ENCODE results near the gene PKNOX2. TPM values are rescaled to one million over a fixed set of nuclear protein-coding genes. Genes with fewer than 3 reads are reported as not detected.

PKNOX2 gene
- total RNA-seq, 1 donor from 2014 or later, result 6.8 TPM

- H3K9me3 ChIP-seq (ENCODE audit: control insufficient read depth in 3 of 3, low read length in 3 of 3), result no peaks in the 10 kb centered on the region
- no peak overlapping the region for H3K27ac ChIP-seq (ENCODE audit: low read depth, low read length)
- peaks cover 60 to 81% (median 67%) of the 10 kb centered on the region in 3 donors for H3K4me1 ChIP-seq (ENCODE audit: control insufficient read depth in 3 of 3, insufficient read depth in 3 of 3, low read length in 3 of 3)
- H3K9ac ChIP-seq (ENCODE audit: low read depth in 1 of 3, low read length in 3 of 3), result peak overlapping the region in 2 of 3 donors; percentile 27 to 66
- H3K27me3 ChIP-seq (ENCODE audit: control insufficient read depth in 3 of 3, insufficient read depth in 3 of 3, low read length in 3 of 3), result no peaks in the 10 kb centered on the region
- H3K36me3 ChIP-seq (ENCODE audit: control insufficient read depth in 3 of 3, insufficient read depth in 3 of 3, low read length in 3 of 3), result peaks cover 0 to 5% (median 5%) of the 10 kb centered on the region in 3 donors
- H3K4me3 ChIP-seq (ENCODE audit: low read length in 3 of 3), result no peak overlapping the region
Measured at GRCh38 chr11:125428486-125429173, 264.1 kb downstream of the PKNOX2 start.

DNA sequence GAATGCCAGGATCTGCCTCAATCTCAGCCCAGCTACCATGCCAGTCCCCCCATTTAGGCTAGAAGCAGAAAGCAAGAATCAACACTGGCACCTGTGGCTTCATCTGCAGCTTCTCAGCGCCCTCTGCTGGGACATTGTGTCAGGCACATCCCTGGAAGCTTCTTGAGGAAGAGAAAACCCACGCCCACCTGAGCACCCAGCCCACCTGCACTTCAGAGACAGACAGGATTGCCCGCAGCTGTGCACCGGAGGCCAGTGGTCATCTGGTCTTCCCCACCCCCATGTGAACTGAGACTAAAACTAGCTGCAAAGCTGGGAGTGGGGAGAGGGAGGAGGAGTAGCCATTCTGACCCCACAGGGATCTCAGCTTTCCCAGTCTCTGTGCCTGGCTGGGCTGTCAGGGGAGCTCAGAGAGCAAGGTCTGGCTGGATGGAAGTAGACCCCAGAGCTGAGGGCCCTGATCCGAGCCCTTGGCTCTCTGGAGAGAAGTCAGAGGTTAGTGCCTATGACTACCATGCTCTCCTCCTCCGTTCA is 264.7 kb downstream of the PKNOX2 start:
- Histone ChIP-seq H3K4me3 (ENCODE audit: low read length in 3 of 3) (no peak overlapping the region), H3K27ac (ENCODE audit: low read depth, low read length) (peak overlapping the region; percentile 34), H3K9ac (ENCODE audit: low read depth in 1 of 3, low read length in 3 of 3) (peak overlapping the region in 2 of 3 donors; percentile 27 to 66), H3K27me3 (ENCODE audit: control insufficient read depth in 3 of 3, insufficient read depth in 3 of 3, low read length in 3 of 3) (no peaks in the 10 kb centered on the region), H3K36me3 (ENCODE audit: control insufficient read depth in 3 of 3, insufficient read depth in 3 of 3, low read length in 3 of 3) (peaks cover 0 to 5% (median 5%) of the 10 kb centered on the region in 3 donors), H3K9me3 (ENCODE audit: control insufficient read depth in 3 of 3, low read length in 3 of 3) (no peaks in the 10 kb centered on the region), H3K4me1 (ENCODE audit: control insufficient read depth in 3 of 3, insufficient read depth in 3 of 3, low read length in 3 of 3) (peaks cover 59 to 82% (median 70%) of the 10 kb centered on the region in 3 donors)

DNA sequence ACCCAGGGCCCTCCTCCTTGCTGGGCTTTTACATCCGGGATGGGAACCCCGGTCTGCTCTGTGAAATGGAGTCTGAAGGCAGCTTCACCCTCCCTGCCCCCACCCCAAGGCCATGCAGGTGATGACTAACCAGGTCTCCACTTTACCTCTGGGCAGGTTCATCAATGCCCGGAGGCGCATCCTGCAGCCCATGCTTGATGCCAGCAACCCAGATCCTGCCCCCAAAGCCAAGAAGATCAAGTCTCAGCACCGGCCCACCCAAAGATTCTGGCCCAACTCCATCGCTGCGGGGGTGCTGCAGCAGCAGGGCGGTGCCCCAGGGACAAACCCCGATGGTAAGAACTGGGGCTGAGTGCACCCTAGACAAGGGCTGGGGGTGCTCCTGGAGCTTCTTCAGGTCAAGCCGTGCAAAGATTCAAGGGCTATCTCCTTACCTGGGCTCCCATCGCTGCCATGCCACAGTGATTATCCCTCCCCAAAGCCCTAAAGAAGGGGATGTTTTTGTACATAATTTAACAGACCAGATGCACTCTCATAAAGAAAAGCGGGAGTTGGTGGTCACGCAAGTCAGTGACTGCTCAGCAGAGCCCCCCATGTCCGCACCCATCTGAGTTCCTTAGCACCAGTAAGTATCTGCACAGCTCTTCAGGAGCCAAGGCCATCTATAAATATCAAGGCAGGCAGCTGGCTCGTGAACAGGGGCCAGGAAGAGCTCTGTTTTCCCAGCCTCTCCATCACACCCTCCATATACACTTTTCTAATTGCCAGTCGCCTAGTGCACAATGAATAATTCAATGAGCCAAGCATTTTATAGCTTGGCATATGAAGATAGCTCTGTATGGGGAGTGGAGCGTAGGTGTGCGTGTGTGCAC is 265.5 kb downstream of the PKNOX2 start:
- peaks cover 0 to 5% (median 5%) of the 10 kb centered on the region in 3 donors for H3K36me3 ChIP-seq (ENCODE audit: control insufficient read depth in 3 of 3, insufficient read depth in 3 of 3, low read length in 3 of 3)
- H3K4me1 ChIP-seq (ENCODE audit: control insufficient read depth in 3 of 3, insufficient read depth in 3 of 3, low read length in 3 of 3), result peaks cover 51 to 74% (median 62%) of the 10 kb centered on the region in 3 donors
- H3K9me3 ChIP-seq (ENCODE audit: control insufficient read depth in 3 of 3, low read length in 3 of 3), result no peaks in the 10 kb centered on the region
- no peaks in the 10 kb centered on the region for H3K27me3 ChIP-seq (ENCODE audit: control insufficient read depth in 3 of 3, insufficient read depth in 3 of 3, low read length in 3 of 3)
- peak overlapping the region in 2 of 3 donors; percentile 27 to 41 for H3K4me3 ChIP-seq (ENCODE audit: low read length in 3 of 3)
- H3K27ac ChIP-seq (ENCODE audit: low read depth, low read length), result peak overlapping the region; percentile 34
- H3K9ac ChIP-seq (ENCODE audit: low read depth in 1 of 3, low read length in 3 of 3), result peak overlapping the region in 2 of 3 donors; percentile 3 to 51

DNA sequence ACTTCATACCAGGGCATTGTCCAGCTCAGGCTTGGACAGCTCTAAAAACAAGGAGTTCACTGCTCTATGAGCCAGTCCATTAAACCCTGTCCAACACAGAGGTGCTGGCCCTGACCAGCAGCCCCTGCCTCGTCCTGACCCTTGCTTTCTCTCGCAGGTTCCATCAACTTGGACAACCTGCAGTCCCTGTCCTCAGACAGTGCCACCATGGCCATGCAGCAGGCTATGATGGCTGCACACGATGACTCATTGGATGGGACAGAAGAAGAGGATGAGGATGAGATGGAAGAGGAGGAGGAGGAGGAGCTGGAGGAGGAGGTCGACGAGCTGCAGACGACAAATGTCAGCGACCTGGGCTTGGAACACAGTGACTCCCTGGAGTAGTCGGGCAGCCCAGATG is 266.5 kb downstream of the PKNOX2 start:
- H3K27ac ChIP-seq (ENCODE audit: low read depth, low read length), result no peak overlapping the region
- peaks cover 42 to 65% (median 52%) of the 10 kb centered on the region in 3 donors for H3K4me1 ChIP-seq (ENCODE audit: control insufficient read depth in 3 of 3, insufficient read depth in 3 of 3, low read length in 3 of 3)
- H3K27me3 ChIP-seq (ENCODE audit: control insufficient read depth in 3 of 3, insufficient read depth in 3 of 3, low read length in 3 of 3), result no peaks in the 10 kb centered on the region
- peak overlapping the region in 1 of 3 donors; percentile 40 for H3K9ac ChIP-seq (ENCODE audit: low read depth in 1 of 3, low read length in 3 of 3)
- peaks cover 0 to 5% (median 5%) of the 10 kb centered on the region in 3 donors for H3K36me3 ChIP-seq (ENCODE audit: control insufficient read depth in 3 of 3, insufficient read depth in 3 of 3, low read length in 3 of 3)
- no peaks in the 10 kb centered on the region for H3K9me3 ChIP-seq (ENCODE audit: control insufficient read depth in 3 of 3, low read length in 3 of 3)
- peak overlapping the region in 1 of 3 donors; percentile 13 for H3K4me3 ChIP-seq (ENCODE audit: low read length in 3 of 3)

DNA sequence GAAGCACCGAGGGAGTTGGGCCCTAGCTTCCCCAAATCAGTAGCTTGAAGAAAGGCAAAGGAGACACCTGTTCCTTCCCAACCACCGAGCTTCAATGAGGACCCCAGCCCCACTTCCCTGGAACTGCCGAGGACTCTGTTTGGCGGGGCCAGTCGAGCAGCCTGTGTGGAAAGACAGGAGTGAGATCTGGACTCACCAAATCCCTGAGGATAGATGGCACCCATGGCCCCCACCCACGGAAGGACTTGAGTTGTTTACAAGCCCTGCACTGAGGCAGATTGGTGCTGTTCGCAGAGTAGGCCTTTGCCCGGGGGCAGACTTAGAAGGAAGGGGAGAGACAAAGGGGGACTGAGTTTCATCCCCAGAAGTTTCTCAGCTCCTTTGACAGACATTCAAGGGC is 266.9 kb downstream of the PKNOX2 start:
- Histone ChIP-seq H3K27ac (ENCODE audit: low read depth, low read length) (no peak overlapping the region), H3K9me3 (ENCODE audit: control insufficient read depth in 3 of 3, low read length in 3 of 3) (no peaks in the 10 kb centered on the region), H3K9ac (ENCODE audit: low read depth in 1 of 3, low read length in 3 of 3) (no peak overlapping the region), H3K36me3 (ENCODE audit: control insufficient read depth in 3 of 3, insufficient read depth in 3 of 3, low read length in 3 of 3) (peaks cover 0 to 5% (median 5%) of the 10 kb centered on the region in 3 donors), H3K27me3 (ENCODE audit: control insufficient read depth in 3 of 3, insufficient read depth in 3 of 3, low read length in 3 of 3) (no peaks in the 10 kb centered on the region), H3K4me1 (ENCODE audit: control insufficient read depth in 3 of 3, insufficient read depth in 3 of 3, low read length in 3 of 3) (peaks cover 39 to 60% (median 48%) of the 10 kb centered on the region in 3 donors), H3K4me3 (ENCODE audit: low read length in 3 of 3) (no peak overlapping the region)

- Histone ChIP-seq H3K9ac (ENCODE audit: low read depth in 1 of 3, low read length in 3 of 3) (peak overlapping the region in 1 of 3 donors; percentile 54), H3K27ac (ENCODE audit: low read depth, low read length) (no peak overlapping the region), H3K9me3 (ENCODE audit: control insufficient read depth in 3 of 3, low read length in 3 of 3) (no peaks in the 10 kb centered on the region), H3K4me1 (ENCODE audit: control insufficient read depth in 3 of 3, insufficient read depth in 3 of 3, low read length in 3 of 3) (peaks cover 26 to 41% (median 37%) of the 10 kb centered on the region in 3 donors), H3K36me3 (ENCODE audit: control insufficient read depth in 3 of 3, insufficient read depth in 3 of 3, low read length in 3 of 3) (peaks cover 0 to 5% (median 5%) of the 10 kb centered on the region in 3 donors), H3K4me3 (ENCODE audit: low read length in 3 of 3) (no peak overlapping the region), H3K27me3 (ENCODE audit: control insufficient read depth in 3 of 3, insufficient read depth in 3 of 3, low read length in 3 of 3) (no peaks in the 10 kb centered on the region)
Measured at GRCh38 chr11:125433454-125434121, 269.0 kb downstream of the PKNOX2 start.

- H3K9ac ChIP-seq (ENCODE audit: low read depth in 1 of 3, low read length in 3 of 3), result no peak overlapping the region
- peaks cover 5 to 21% (median 17%) of the 10 kb centered on the region in 3 donors for H3K4me1 ChIP-seq (ENCODE audit: control insufficient read depth in 3 of 3, insufficient read depth in 3 of 3, low read length in 3 of 3)
- peaks cover 0 to 6% (median 0%) of the 10 kb centered on the region in 3 donors for H3K27me3 ChIP-seq (ENCODE audit: control insufficient read depth in 3 of 3, insufficient read depth in 3 of 3, low read length in 3 of 3)
- H3K36me3 ChIP-seq (ENCODE audit: control insufficient read depth in 3 of 3, insufficient read depth in 3 of 3, low read length in 3 of 3), result peaks cover 0 to 5% (median 5%) of the 10 kb centered on the region in 3 donors
- no peak overlapping the region for H3K27ac ChIP-seq (ENCODE audit: low read depth, low read length)
- H3K9me3 ChIP-seq (ENCODE audit: control insufficient read depth in 3 of 3, low read length in 3 of 3), result no peaks in the 10 kb centered on the region
- H3K4me3 ChIP-seq (ENCODE audit: low read length in 3 of 3), result no peak overlapping the region
Measured at GRCh38 chr11:125435461-125436238, 271.1 kb downstream of the PKNOX2 start.

- Histone ChIP-seq H3K4me1 (ENCODE audit: control insufficient read depth in 3 of 3, insufficient read depth in 3 of 3, low read length in 3 of 3) (peaks cover 5 to 17% (median 9%) of the 10 kb centered on the region in 3 donors), H3K4me3 (ENCODE audit: low read length in 3 of 3) (no peak overlapping the region), H3K9me3 (ENCODE audit: control insufficient read depth in 3 of 3, low read length in 3 of 3) (no peaks in the 10 kb centered on the region), H3K36me3 (ENCODE audit: control insufficient read depth in 3 of 3, insufficient read depth in 3 of 3, low read length in 3 of 3) (peaks cover 0 to 4% (median 2%) of the 10 kb centered on the region in 3 donors), H3K27me3 (ENCODE audit: control insufficient read depth in 3 of 3, insufficient read depth in 3 of 3, low read length in 3 of 3) (peaks cover 0 to 15% (median 2%) of the 10 kb centered on the region in 3 donors), H3K9ac (ENCODE audit: low read depth in 1 of 3, low read length in 3 of 3) (no peak overlapping the region), H3K27ac (ENCODE audit: low read depth, low read length) (no peak overlapping the region)
Measured at GRCh38 chr11:125441648-125442410, 277.3 kb downstream of the PKNOX2 start.

All from skeletal muscle tissue (tissue), 4 donors.